ENCODE data around the gene OMP. TPM values are rescaled to one million over a fixed set of nuclear protein-coding genes. Genes with fewer than 3 reads are reported as not detected.
A peak's percentile ranks its signal among the peaks of the same experiment; 100 is the strongest.

OMP gene
- total RNA-seq, 1 donor from 2014 or later = not detected

- H3K36me3 Mint-ChIP-seq (ENCODE audit: low read depth) = no peaks in the 10 kb centered on the region
- peaks cover 9% of the 10 kb centered on the region for H3K4me1 Mint-ChIP-seq (ENCODE audit: low read depth)
- H3K9me3 Mint-ChIP-seq = no peaks in the 10 kb centered on the region
- no peak overlapping the region for H3K27ac Mint-ChIP-seq
- intact Hi-C loops (cut with micrococcal nuclease) = no loop called here
- DNase-seq (ENCODE audit: low spot score) = no peak
- H3K4me3 Mint-ChIP-seq (ENCODE audit: low read depth) = no peak overlapping the region
- H3K27me3 Mint-ChIP-seq (ENCODE audit: low read depth) = no peaks in the 10 kb centered on the region
These were observed 18.0 kb upstream of the OMP start for GRCh38 chr11:77084581-77085191.

- intact Hi-C loops (cut with micrococcal nuclease) = no loop called here
- H3K9me3 Mint-ChIP-seq = no peaks in the 10 kb centered on the region
- no peaks in the 10 kb centered on the region for H3K36me3 Mint-ChIP-seq (ENCODE audit: low read depth)
- H3K4me3 Mint-ChIP-seq (ENCODE audit: low read depth) = no peak overlapping the region
- no peak for DNase-seq (ENCODE audit: low spot score)
- no peak overlapping the region for H3K27ac Mint-ChIP-seq
- H3K27me3 Mint-ChIP-seq (ENCODE audit: low read depth) = no peaks in the 10 kb centered on the region
- peaks cover 9% of the 10 kb centered on the region for H3K4me1 Mint-ChIP-seq (ENCODE audit: low read depth)
These were observed 17.0 kb upstream of the OMP start for GRCh38 chr11:77085652-77086051.

GRCh38 chr11:77086521-77087472 is 15.8 kb upstream of the OMP start:
- DNase-seq (ENCODE audit: low spot score) = no peak
- Mint-ChIP-seq H3K36me3 (ENCODE audit: low read depth) (no peaks in the 10 kb centered on the region), H3K27me3 (ENCODE audit: low read depth) (no peaks in the 10 kb centered on the region), H3K27ac (no peak overlapping the region), H3K4me1 (ENCODE audit: low read depth) (peaks cover 15% of the 10 kb centered on the region), H3K4me3 (ENCODE audit: low read depth) (no peak overlapping the region), H3K9me3 (no peaks in the 10 kb centered on the region)
- intact Hi-C loops (cut with micrococcal nuclease) = no loop called here

- Mint-ChIP-seq H3K27me3 (ENCODE audit: low read depth) (no peaks in the 10 kb centered on the region), H3K27ac (no peak overlapping the region), H3K9me3 (no peaks in the 10 kb centered on the region), H3K4me3 (ENCODE audit: low read depth) (no peak overlapping the region), H3K4me1 (ENCODE audit: low read depth) (peaks cover 9% of the 10 kb centered on the region), H3K36me3 (ENCODE audit: low read depth) (no peaks in the 10 kb centered on the region)
- DNase-seq (ENCODE audit: low spot score) = no peak
- intact Hi-C loops (cut with micrococcal nuclease) = no loop called here
These were observed 14.9 kb upstream of the OMP start for GRCh38 chr11:77087723-77088225.

GRCh38 chr11:77088236-77089003 is 14.2 kb upstream of the OMP start:
- no peaks in the 10 kb centered on the region for H3K27me3 Mint-ChIP-seq (ENCODE audit: low read depth)
- no peak for DNase-seq (ENCODE audit: low spot score)
- peaks cover 6% of the 10 kb centered on the region for H3K4me1 Mint-ChIP-seq (ENCODE audit: low read depth)
- no peak overlapping the region for H3K27ac Mint-ChIP-seq
- H3K9me3 Mint-ChIP-seq = no peaks in the 10 kb centered on the region
- no peak overlapping the region for H3K4me3 Mint-ChIP-seq (ENCODE audit: low read depth)
- no peaks in the 10 kb centered on the region for H3K36me3 Mint-ChIP-seq (ENCODE audit: low read depth)
- intact Hi-C loops (cut with micrococcal nuclease) = no loop called here

- Mint-ChIP-seq H3K4me3 (ENCODE audit: low read depth) (no peak overlapping the region), H3K9me3 (no peaks in the 10 kb centered on the region), H3K36me3 (ENCODE audit: low read depth) (no peaks in the 10 kb centered on the region), H3K4me1 (ENCODE audit: low read depth) (peaks cover 6% of the 10 kb centered on the region), H3K27me3 (ENCODE audit: low read depth) (no peaks in the 10 kb centered on the region), H3K27ac (no peak overlapping the region)
- DNase-seq (ENCODE audit: low spot score) = no peak
- intact Hi-C loops (cut with micrococcal nuclease) = no loop called here
These were observed 13.6 kb upstream of the OMP start for GRCh38 chr11:77089004-77089545.

- Mint-ChIP-seq H3K36me3 (ENCODE audit: low read depth) (no peaks in the 10 kb centered on the region), H3K27ac (no peak overlapping the region), H3K4me1 (ENCODE audit: low read depth) (peaks cover 6% of the 10 kb centered on the region), H3K9me3 (no peaks in the 10 kb centered on the region), H3K27me3 (ENCODE audit: low read depth) (no peaks in the 10 kb centered on the region), H3K4me3 (ENCODE audit: low read depth) (no peak overlapping the region)
- intact Hi-C loops (cut with micrococcal nuclease) = loop anchor here (2.0 to 5.0 kb wide), 2 partner anchors 281 to 358 kb away; no protein-coding TSS in a partner anchor
- DNase-seq (ENCODE audit: low spot score) = no peak
These were observed 12.6 kb upstream of the OMP start for GRCh38 chr11:77090046-77090372.

- Mint-ChIP-seq H3K4me1 (ENCODE audit: low read depth) (peaks cover 6% of the 10 kb centered on the region), H3K27ac (no peak overlapping the region), H3K9me3 (no peaks in the 10 kb centered on the region), H3K36me3 (ENCODE audit: low read depth) (no peaks in the 10 kb centered on the region), H3K4me3 (ENCODE audit: low read depth) (no peak overlapping the region), H3K27me3 (ENCODE audit: low read depth) (no peaks in the 10 kb centered on the region)
- intact Hi-C loops (cut with micrococcal nuclease) = loop anchor here (1.0 to 5.0 kb wide), 4 partner anchors 43 to 358 kb away; no protein-coding TSS in a partner anchor
- DNase-seq (ENCODE audit: low spot score) = no peak
These were observed 12.1 kb upstream of the OMP start for GRCh38 chr11:77090373-77091111.

GRCh38 chr11:77091146-77091940 is 11.3 kb upstream of the OMP start:
- peaks cover 6% of the 10 kb centered on the region for H3K4me1 Mint-ChIP-seq (ENCODE audit: low read depth)
- no peak overlapping the region for H3K27ac Mint-ChIP-seq

GRCh38 chr11:77092382-77092781 is 10.3 kb upstream of the OMP start:
- Mint-ChIP-seq H3K27me3 (ENCODE audit: low read depth) (no peaks in the 10 kb centered on the region), H3K4me1 (ENCODE audit: low read depth) (peaks cover 6% of the 10 kb centered on the region), H3K27ac (no peak overlapping the region), H3K4me3 (ENCODE audit: low read depth) (no peak overlapping the region), H3K36me3 (ENCODE audit: low read depth) (no peaks in the 10 kb centered on the region), H3K9me3 (no peaks in the 10 kb centered on the region)
- no peak for DNase-seq (ENCODE audit: low spot score)
- intact Hi-C loops (cut with micrococcal nuclease) = loop anchor here (5.0 kb wide), 1 partner anchor 360 kb away; no protein-coding TSS in a partner anchor

More at GRCh38 chr11:77091146-77091940, 11.3 kb upstream of the OMP start:
- no peak overlapping the region for H3K4me3 Mint-ChIP-seq (ENCODE audit: low read depth)
- DNase-seq (ENCODE audit: low spot score) = peak; percentile 70
- H3K9me3 Mint-ChIP-seq = no peaks in the 10 kb centered on the region
- no peaks in the 10 kb centered on the region for H3K27me3 Mint-ChIP-seq (ENCODE audit: low read depth)
- H3K36me3 Mint-ChIP-seq (ENCODE audit: low read depth) = no peaks in the 10 kb centered on the region
- intact Hi-C loops (cut with micrococcal nuclease) = loop anchor here (1.0 to 5.0 kb wide), 4 partner anchors 44 to 359 kb away; no protein-coding TSS in a partner anchor

Data from activated T-helper 2 cell treated with anti-CD3 and anti-CD28 coated beads, Interferon-gamma antibody, Interleukin-2, Interleukin-4, amounts not matched to agents 10 μg/mL and 5 μg/mL and 100 μg/mL, durations not matched to agents 14 hours and 24 hours and 36 hours (primary cell).